ENCODE data around the gene SLC22A17. TPM values are rescaled to one million over a fixed set of nuclear protein-coding genes. Genes with fewer than 3 reads are reported as not detected.

The SLC22A17 gene
- total RNA-seq, 2 experiments from 2014 or later, result not detected

DNA sequence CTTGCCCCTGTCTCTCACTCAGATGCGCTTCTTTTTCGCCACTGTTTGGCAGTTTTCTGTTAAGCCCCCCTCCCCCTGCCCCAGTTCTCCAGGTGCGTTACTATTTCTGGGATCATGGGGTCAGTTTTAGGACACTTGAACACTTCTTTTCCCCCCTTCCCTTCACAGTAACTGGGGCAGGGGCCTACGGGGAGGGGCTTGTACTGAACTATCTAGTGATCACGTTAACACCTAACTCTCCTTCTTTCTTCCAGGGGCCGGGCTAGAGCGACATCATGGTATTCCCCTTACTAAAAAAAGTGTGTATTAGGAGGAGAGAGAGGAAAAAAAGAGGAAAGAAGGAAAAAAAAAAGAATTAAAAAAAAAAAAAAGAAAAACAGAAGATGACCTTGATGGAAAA lies 27.7 kb downstream of the SLC22A17 start:
- Histone ChIP-seq H3K4me3 (ENCODE audit: low read depth, low read length, poor library complexity, severe bottlenecking) (no peak overlapping the region), H3K36me3 (ENCODE audit: insufficient read depth, low read length) (peaks cover 53% of the 10 kb centered on the region), H4K20me1 (ENCODE audit: insufficient read depth, low read length) (peaks cover 13% of the 10 kb centered on the region; the same call in 1 of the 2 replicates), H3K4me2 (ENCODE audit: low read length) (no peak overlapping the region), H3K79me2 (ENCODE audit: insufficient read depth, low read depth, low read length) (peaks cover 23% of the 10 kb centered on the region), H3K27ac (ENCODE audit: low read depth, low read length, poor library complexity, severe bottlenecking) (no peak overlapping the region), H3K4me1 (ENCODE audit: insufficient read depth, low read length, poor library complexity, severe bottlenecking) (peaks cover 21% of the 10 kb centered on the region), H3K9me2 (ENCODE audit: insufficient read depth, low read length) (no peaks in the 10 kb centered on the region), H3K9me3 (ENCODE audit: low read length) (no peaks in the 10 kb centered on the region), H2AFZ (ENCODE audit: low read length) (no peak overlapping the region)
- ChIA-PET CTCF (ENCODE audit: unreplicated experiment) (interaction anchor here (0.6 kb wide), 1 partner anchor 328 kb away, joined by 3 read pairs; no protein-coding TSS in a partner anchor), POLR2A (interaction anchor here (0.5 kb wide), 1 partner anchor 148 kb away, joined by 5 read pairs; no protein-coding TSS in a partner anchor)
- no TSS peak for BruUV-seq (replicated peaks)
- DNase-seq (ENCODE audit: low spot score), result no peak
- intact Hi-C loops (cut with micrococcal nuclease; ENCODE audit: unreplicated experiment), result loop anchor here (5.0 kb wide), 1 partner anchor 142 kb away; the partner anchor contains the start of gene NGDN
- TF ChIP-seq, protein P1, sequence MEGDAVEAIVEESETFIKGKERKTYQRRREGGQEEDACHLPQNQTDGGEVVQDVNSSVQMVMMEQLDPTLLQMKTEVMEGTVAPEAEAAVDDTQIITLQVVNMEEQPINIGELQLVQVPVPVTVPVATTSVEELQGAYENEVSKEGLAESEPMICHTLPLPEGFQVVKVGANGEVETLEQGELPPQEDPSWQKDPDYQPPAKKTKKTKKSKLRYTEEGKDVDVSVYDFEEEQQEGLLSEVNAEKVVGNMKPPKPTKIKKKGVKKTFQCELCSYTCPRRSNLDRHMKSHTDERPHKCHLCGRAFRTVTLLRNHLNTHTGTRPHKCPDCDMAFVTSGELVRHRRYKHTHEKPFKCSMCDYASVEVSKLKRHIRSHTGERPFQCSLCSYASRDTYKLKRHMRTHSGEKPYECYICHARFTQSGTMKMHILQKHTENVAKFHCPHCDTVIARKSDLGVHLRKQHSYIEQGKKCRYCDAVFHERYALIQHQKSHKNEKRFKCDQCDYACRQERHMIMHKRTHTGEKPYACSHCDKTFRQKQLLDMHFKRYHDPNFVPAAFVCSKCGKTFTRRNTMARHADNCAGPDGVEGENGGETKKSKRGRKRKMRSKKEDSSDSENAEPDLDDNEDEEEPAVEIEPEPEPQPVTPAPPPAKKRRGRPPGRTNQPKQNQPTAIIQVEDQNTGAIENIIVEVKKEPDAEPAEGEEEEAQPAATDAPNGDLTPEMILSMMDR (conservative IDR thresholded peaks at IDR 0.05; ENCODE audit: low read length), result no peak
- no peak for TF ChIP-seq EZH2phosphoT487 (IDR thresholded peaks at IDR 0.05; ENCODE audit: borderline replicate concordance, low read depth, low read length)

- peaks cover 53% of the 10 kb centered on the region for H3K36me3 ChIP-seq (ENCODE audit: insufficient read depth, low read length)
- ChIA-PET CTCF (ENCODE audit: unreplicated experiment) (interaction anchor here (0.6 kb wide), 1 partner anchor 327 kb away, joined by 3 read pairs; no protein-coding TSS in a partner anchor), POLR2A (no interaction called here)
- intact Hi-C loops (cut with micrococcal nuclease; ENCODE audit: unreplicated experiment), result loop anchor here (5.0 kb wide), 1 partner anchor 143 kb away; the partner anchor contains the start of gene NGDN
- TF ChIP-seq, protein P1 (conservative IDR thresholded peaks at IDR 0.05; ENCODE audit: low read length), result no peak
- peaks cover 23% of the 10 kb centered on the region for H3K79me2 ChIP-seq (ENCODE audit: insufficient read depth, low read depth, low read length)
- H3K9me3 ChIP-seq (ENCODE audit: low read length), result no peaks in the 10 kb centered on the region
- H2AFZ ChIP-seq (ENCODE audit: low read length), result no peak overlapping the region
- no peak for DNase-seq (ENCODE audit: low spot score)
- H4K20me1 ChIP-seq (ENCODE audit: insufficient read depth, low read length), result peaks cover 13% of the 10 kb centered on the region; the same call in 1 of the 2 replicates
- H3K4me3 ChIP-seq (ENCODE audit: low read depth, low read length, poor library complexity, severe bottlenecking), result no peak overlapping the region
- H3K4me1 ChIP-seq (ENCODE audit: insufficient read depth, low read length, poor library complexity, severe bottlenecking), result peaks cover 26% of the 10 kb centered on the region
- H3K9me2 ChIP-seq (ENCODE audit: insufficient read depth, low read length), result no peaks in the 10 kb centered on the region
- BruUV-seq (replicated peaks), result no TSS peak
- H3K4me2 ChIP-seq (ENCODE audit: low read length), result no peak overlapping the region
- no peak overlapping the region for H3K27ac ChIP-seq (ENCODE audit: low read depth, low read length, poor library complexity, severe bottlenecking)
These were observed 28.2 kb downstream of the SLC22A17 start for GRCh38 chr14:23324455-23324846.

DNA sequence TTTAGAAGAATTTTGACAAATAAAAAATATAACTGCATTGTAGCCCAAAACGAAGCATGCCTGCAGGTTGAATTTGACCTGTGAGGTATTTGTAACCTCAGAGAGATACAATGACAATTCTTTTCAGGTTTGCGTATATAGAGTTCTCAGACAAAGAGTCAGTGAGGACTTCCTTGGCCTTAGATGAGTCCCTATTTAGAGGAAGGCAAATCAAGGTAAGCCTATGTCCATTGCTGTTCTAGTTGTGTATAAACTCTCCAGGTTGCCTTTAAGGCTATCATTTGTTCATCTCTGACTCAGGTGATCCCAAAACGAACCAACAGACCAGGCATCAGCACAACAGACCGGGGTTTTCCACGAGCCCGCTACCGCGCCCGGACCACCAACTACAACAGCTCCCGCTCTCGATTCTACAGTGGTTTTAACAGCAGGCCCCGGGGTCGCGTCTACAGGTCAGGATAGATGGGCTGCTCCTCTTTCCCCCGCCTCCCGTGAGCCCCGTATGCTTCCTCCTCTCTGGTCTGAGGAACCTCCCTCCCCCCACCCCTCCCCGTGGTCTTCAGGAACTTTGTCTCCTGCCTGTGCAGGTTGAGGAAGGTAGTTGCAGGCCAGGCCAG lies 28.7 kb downstream of the SLC22A17 start:
- Histone ChIP-seq H3K36me3 (ENCODE audit: insufficient read depth, low read length) (peaks cover 53% of the 10 kb centered on the region), H3K4me3 (ENCODE audit: low read depth, low read length, poor library complexity, severe bottlenecking) (no peak overlapping the region), H4K20me1 (ENCODE audit: insufficient read depth, low read length) (peaks cover 13% of the 10 kb centered on the region; the same call in 1 of the 2 replicates), H3K79me2 (ENCODE audit: insufficient read depth, low read depth, low read length) (peaks cover 23% of the 10 kb centered on the region), H3K9me3 (ENCODE audit: low read length) (no peaks in the 10 kb centered on the region), H2AFZ (ENCODE audit: low read length) (no peak overlapping the region), H3K4me1 (ENCODE audit: insufficient read depth, low read length, poor library complexity, severe bottlenecking) (peaks cover 27% of the 10 kb centered on the region), H3K4me2 (ENCODE audit: low read length) (peak overlapping the region; percentile 70; the same call in 1 of the 2 replicates), H3K27ac (ENCODE audit: low read depth, low read length, poor library complexity, severe bottlenecking) (no peak overlapping the region), H3K9me2 (ENCODE audit: insufficient read depth, low read length) (no peaks in the 10 kb centered on the region)
- no TSS peak for BruUV-seq (replicated peaks)
- intact Hi-C loops (cut with micrococcal nuclease; ENCODE audit: unreplicated experiment), result loop anchor here (5.0 kb wide), 1 partner anchor 143 kb away; the partner anchor contains the start of gene NGDN
- DNase-seq (ENCODE audit: low spot score), result no peak
- CTCF ChIA-PET (ENCODE audit: unreplicated experiment), result interaction anchor here (0.6 kb wide), 1 partner anchor 327 kb away, joined by 3 read pairs; no protein-coding TSS in a partner anchor
- TF ChIP-seq, protein P1 (conservative IDR thresholded peaks at IDR 0.05; ENCODE audit: low read length), result no peak
- no peak for TF ChIP-seq EZH2phosphoT487 (IDR thresholded peaks at IDR 0.05; ENCODE audit: borderline replicate concordance, low read depth, low read length)
- POLR2A ChIA-PET, result interaction anchor here (5.7 kb wide), 1 partner anchor 19 kb away, joined by 122 read pairs; the partner anchor contains the start of genes BCL2L2 and PPP1R3E

Data from OCI-LY7 (cell line).